ENCODE results near the gene MYO1D.

- TF ChIP-seq POLR2AphosphoS5 (IDR thresholded peaks at IDR 0.05) (no peak), POLR2A (IDR thresholded peaks at IDR 0.05) (no peak), EP300 (IDR thresholded peaks at IDR 0.05) (no peak)
- TF ChIP-seq, protein P1, sequence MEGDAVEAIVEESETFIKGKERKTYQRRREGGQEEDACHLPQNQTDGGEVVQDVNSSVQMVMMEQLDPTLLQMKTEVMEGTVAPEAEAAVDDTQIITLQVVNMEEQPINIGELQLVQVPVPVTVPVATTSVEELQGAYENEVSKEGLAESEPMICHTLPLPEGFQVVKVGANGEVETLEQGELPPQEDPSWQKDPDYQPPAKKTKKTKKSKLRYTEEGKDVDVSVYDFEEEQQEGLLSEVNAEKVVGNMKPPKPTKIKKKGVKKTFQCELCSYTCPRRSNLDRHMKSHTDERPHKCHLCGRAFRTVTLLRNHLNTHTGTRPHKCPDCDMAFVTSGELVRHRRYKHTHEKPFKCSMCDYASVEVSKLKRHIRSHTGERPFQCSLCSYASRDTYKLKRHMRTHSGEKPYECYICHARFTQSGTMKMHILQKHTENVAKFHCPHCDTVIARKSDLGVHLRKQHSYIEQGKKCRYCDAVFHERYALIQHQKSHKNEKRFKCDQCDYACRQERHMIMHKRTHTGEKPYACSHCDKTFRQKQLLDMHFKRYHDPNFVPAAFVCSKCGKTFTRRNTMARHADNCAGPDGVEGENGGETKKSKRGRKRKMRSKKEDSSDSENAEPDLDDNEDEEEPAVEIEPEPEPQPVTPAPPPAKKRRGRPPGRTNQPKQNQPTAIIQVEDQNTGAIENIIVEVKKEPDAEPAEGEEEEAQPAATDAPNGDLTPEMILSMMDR (IDR thresholded peaks at IDR 0.05), result no peak
These were observed 73.4 kb downstream of the MYO1D start for GRCh38 chr17:32803544-32803943.
